GM19043 (cell line): ENCODE measurements around the gene PPL.

ENCODE experiments used
- ATAC-seq: cut with Tn5 transposase; IDR thresholded peaks from one replicate; pipeline ENCODE4 v1.9.1; 2021; ENCODE audit warnings: low read depth; ENCODE audit not compliant: unreplicated experiment

PPL gene

DNA sequence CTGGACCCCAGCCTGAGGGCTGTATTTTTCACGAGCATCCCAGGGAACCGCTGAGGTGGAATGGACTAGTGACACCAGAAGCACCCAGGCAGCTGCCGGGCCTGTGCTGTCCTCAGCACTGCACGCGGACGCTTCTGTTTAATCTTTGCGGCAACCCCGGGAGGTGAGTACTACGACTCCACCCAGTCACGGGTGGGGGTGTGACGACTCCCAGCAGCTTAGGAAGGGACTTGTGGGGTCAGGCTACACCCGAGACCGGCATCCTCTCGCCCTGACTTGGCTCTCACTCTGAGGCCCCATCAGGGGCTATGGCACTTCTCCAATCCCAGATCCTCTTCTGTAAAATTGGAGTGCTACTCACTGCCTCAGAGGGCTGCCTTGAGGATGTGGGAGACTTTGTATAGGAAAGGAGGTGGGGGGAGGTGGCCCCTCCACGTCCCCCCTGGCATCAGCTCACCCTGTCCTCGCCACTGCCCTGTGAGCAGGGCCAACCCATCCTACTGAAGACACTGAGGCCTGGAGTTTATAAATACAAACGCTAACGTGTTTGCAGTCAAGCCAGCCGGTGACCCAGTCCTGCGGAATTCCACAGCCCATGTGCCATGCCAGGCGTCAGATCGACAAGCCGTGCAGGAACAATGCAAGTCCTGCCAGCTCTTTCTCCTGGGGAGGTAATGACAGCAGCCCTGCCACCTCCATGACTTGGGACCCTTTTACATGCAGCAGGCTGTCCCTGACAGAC is 44.4 kb downstream of the PPL start:
- no peak for ATAC-seq

DNA sequence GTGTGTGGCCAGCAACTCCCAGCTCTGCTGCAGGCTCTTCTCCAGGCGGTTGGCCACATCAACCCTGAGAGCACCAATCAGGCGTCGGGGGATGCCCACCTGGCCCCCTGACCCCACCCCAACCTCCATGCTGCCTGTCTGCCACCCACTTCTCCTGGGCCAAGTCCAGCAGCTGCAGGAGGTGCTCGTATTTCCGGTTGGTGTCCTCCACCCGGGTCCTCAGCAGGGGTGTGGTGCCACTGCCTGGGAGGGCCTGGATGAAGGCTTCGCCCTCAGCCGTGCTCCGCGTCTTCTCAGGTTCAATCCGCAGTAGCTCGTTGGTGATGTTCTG is 45.1 kb downstream of the PPL start:
- no peak for ATAC-seq

DNA sequence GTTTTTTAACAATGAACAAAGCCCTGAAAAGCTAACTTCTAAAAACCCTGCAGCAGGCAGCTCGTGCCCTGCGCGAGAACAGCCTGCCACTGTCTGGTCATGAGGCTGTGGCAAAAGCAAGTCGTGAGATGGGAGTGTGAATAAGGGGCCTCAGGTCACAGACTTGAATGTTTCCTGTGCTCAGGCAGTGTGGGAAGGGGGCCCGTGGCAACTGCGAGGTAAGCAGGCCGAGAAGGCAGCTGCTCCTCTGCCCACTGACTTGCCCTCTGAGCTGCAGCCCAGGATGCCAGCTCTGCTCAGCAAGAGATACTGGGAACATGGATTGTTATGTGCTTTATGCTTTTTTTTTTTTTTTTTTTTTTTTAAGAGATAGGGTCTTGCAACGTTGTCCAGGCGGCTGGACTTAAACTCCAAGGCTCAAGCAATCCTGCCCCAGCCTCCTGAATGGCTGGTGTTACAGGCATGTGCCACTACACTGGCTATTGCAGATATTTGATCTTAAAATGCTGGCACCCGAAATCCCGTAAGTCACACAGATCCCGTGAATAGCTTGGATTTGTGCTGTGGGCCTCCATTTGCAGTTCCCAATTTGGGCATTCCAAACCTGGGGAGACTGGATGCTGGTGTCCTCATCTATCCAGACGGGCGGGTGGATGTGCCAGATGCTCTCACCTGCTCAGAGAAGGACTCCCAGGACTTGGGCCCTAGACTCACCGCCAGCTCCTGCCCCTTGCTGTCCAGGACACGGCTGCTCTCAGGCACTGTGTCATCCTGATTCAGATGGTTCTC is 45.7 kb downstream of the PPL start:
- no peak for ATAC-seq

DNA sequence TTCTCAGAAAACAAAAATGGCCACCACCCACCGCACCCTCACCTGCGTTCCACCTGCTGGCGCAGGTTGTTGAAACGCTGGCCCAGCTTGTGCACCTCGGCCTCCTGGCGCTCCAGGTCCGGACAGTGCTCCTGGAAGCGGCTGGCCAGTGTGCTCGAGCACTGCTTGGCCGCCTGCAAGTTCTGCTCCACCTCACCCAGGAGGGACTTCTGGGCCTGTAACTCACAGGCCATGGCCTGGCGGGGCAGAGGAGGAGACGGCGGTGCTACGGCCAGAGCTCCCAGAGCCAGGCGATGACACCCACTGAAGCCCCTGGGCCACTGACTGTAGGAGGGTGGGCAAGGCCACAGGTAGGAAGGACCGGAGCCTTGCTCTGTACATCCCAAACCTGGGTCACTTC is 46.3 kb downstream of the PPL start:
- ATAC-seq: no peak

DNA sequence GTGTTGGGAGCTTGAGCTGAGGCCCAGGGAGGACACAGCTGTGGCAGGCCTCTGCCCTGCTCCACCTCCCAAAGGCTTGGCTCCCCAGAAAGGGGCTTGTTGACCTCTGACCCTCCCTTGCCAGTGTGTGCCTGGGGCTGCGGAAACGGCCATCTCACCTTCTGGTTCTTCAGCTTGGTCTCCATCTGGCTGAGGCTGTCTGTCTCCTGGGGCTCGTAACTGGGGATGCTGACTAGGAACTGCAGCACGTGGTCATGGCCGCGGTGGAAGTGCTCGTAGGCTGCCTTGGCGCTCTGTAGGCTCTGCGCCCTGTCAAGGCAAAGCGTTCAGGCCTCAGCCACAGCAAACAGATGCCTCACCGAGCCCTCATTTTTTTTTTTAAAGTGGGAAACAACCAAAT is 46.9 kb downstream of the PPL start:
- no peak for ATAC-seq

DNA sequence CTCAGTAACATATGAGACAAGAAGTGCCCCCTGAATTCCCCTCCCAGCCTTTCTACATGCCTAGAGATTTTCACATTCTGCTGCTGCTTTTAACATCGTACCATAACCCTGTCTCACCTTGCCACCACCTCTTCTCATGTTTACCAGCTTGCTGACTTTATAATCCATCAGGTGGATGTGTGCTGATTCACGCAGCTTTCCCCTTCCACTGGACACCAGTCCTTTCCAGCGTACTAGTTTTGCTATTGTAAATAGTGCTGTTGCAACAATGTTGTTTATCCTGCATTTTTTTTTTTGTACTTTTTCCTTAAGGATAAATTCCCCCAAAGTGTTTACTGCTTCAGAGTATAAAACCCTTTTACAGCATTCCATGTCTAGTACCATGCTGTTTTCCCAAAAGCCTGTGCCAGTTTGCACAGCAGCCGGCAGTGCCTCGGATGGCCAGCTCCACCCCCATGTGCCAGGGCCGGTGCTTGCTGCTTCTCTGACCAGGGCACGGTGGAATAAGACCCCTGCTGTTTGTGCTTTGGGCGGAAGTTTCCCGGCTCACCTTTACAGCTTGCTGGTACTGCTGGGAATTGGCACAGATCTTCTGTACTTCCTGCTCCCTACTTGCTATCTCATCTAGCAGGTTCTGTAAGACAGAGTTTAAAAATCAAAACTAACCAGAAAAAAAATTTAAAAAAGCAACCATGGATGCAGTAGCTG is 48.4 kb downstream of the PPL start:
- ATAC-seq: no peak

DNA sequence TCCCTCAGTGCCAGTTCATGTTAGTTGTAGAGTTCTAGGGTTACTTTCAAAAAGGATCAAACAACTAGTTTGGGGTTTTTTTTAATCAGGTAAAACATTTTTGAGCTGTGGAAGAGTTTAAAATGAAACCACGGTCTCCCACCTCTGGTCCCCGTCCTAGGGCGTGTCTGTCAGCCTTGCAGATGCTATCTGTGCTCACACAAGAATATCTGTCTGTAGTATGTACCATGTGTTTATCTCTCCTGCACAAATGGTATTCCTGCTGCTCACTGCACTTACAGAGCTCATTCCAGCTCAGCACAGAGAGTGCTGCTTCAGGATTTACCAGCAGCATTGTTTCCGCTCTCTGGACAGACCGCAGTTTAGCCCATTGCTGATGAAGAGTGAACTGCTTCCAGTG is 50.8 kb downstream of the PPL start:
- no peak for ATAC-seq

DNA sequence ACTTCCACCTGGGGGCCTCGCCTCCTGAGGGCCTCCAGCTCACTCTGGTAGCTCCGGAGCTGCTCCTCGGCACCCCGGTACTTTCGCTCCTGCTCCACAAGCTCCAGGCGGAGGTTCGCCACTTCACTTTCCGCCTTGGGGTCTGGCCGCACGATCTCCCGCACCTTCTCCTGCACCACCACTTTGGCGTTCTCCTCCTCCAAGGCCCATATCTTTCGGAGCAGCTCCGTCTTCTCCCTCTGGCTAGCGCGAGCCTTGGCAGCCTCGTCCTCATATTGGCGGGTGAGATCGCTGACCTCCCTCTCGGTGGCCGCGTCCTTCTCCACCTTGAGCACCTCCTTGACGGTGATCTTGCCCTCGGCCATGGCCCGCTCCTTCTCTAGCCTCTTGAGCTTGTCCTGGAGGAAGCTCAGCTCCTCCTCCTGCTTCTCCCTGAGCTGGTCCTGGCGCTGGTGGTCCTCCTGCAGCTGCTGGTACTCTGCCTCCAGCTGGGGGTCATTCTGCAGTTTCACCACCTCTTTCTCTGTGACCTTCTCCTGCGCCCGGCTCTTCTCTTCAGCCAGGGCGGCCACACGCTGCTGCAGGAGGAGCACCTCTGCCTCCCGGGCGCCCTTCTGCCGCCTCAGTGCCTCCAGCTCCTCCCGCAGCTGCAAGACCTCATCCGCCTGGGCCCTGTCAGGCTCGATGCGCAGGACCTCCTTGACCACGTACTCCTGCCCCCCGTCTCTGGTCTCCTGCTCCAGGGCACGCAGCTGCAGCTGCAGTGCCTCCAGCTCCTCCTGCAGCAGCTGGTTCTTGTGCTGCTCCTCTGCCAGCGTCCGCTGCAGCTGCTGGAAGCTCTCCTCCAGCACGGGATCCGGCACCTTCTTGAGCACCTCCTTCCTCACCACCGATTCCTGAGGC is 51.7 kb downstream of the PPL start:
- no peak for ATAC-seq

DNA sequence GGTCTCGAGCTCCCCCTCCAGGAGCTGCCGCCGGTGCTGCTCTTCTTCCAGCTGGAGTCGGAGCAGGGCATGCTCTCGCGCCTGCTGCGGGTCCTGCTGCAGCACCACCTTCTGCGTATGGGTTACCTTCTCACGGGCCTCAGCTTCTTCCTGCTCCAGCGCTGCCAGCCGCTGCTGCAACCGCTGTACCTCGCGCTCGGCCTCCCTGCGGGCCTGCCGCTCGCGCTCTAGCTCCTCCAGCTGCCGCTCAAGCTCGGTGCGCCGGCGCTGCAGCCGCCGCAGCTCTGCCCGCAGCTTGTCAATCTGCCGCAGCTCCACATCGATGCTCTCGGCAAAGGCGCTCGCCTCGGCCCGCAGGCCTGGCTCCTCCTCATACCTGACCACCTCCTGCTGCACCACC is 52.7 kb downstream of the PPL start:
- no peak for ATAC-seq

DNA sequence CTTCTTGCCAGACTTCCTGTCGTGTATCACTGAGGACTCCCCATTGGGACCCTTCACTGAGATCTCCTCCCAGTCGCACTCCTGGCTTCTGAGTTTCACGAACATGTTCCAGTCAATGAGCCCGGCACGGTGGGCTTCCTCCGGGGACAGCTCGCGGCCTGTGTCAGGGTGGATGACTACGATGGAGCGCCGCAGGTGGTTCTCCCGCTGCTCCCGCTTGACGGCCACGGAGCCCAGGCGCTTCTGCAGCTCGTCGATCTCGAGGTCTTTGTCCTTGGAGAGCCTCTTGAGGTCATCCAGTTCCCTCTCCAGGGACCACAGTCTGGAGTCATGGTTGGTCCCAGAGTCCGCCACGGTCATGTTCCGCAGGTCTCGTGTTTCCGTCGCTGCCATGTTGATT is 53.4 kb downstream of the PPL start:
- no peak for ATAC-seq

DNA sequence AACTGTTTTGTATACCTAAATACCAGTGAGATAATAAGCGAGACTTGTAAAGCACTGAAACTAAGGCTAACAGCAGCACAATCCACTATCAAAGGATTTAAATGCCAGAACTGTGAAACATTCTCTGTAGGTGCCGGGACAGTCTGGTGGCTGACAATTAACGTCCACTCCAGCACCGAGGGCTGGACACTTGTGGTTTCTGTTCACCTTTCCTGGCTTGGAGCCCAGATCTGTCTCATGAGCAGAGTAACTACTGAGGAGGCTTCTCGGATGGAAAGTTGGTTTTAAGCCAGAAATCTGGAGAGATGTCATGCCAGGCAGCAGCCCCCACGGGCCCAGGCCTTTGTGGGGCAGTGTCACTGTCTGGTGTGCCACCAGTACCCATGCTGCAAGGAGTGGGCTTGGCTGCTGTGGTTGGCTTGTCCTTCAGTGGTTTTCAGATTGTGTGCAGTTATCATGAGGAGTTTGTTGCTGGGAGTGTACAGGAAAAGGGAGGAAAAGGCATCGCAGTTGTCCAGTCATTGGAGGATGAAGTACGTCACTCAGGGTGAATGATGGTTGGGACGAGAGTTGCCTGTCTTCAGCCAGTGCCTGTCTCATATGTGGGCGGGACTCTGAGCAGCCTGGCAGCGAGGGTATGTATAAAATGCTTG is 54.2 kb downstream of the PPL start:
- ATAC-seq: no peak

DNA sequence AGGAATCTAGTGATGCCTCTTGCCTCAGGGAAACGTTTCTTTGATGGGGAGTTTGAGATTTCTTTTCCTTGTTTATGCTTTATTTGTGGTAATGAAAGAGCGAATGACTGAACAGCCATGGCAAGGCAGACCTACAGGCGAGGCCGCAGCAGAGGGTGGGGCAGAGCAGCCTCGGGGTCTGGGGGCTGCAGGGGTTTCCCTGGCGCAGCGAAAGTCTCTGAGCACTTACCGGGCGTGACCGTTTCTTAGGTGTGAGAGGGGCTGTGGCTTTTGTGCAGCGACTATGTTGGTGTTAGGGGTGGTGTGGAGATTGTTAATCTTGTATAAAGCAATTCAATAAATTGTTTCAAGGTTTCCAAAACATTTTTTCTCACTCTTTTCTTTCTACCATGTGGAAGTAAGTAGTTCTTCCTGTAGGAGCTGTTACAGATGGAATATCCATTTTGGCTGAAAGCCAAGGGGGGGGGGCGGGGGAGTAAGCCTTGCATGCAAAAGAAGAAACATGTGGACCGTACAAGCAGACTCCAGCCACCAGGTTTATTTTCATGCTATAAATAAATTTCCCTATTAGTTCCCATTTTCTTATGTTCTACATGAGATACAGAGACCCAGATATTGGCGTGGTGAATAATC is 54.8 kb downstream of the PPL start:
- ATAC-seq: no peak

DNA sequence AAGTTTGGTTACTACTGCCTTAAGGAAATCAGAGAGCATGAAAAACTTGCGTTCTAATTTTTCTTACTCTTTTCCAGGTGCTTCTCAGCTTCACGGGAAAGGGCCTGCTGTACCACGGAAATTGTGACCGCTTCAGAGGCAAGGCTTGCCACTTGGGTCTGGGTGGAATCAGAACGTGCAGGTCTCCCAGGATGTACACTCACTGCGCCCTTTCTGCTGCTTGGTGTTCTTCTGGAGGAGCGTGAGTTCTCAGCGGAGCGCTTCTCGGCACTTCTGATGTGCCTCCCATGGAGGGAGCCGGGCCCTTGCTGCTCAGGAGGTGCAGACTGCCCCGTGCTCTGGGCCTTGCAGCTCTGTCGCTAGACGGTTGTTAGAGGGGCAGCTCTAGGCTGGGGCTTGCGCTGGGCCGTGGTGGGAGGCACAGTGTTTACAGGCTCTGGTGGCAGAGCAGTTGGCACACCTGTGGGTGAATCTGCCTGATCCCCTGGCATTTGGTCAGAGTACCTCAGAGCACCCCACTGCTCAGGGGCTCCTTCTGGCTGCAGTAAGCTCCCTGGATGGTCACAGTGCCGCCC is 56.9 kb downstream of the PPL start:
- no peak for ATAC-seq

DNA sequence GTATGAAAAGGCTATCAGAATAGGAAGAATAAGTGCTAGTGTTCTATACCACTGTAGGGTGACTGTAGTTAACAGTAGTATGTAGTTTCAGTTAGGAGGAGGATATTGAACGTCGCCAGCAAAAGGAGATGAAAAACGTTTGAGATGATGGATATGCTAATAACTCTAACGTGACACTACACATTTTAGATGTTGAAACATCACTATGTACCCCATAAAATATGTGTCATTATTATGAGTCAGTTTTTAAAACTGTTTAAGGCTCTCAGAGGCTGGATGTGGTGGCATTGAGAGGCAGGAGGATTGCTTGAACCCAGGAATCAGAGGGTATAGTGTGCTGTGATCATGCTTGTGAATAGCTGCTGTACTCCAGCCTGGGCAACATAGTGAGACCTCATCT is 57.9 kb downstream of the PPL start:
- ATAC-seq: no peak

DNA sequence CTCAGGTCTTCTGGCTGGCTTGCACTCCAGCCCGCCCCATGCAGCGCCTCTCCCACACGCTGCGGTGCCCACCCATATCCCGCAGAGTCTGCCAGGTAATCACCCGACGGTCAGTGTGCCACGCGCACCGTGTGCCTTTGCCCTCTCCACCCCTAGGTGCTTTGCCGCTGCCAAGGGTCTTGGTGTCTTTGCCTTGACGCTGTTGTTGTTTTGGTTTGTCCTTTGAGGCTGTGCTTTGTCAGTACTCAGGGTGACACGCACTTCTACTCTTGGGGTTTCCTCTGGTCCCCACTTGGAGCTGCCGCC is 59.6 kb downstream of the PPL start:
- no peak for ATAC-seq

DNA sequence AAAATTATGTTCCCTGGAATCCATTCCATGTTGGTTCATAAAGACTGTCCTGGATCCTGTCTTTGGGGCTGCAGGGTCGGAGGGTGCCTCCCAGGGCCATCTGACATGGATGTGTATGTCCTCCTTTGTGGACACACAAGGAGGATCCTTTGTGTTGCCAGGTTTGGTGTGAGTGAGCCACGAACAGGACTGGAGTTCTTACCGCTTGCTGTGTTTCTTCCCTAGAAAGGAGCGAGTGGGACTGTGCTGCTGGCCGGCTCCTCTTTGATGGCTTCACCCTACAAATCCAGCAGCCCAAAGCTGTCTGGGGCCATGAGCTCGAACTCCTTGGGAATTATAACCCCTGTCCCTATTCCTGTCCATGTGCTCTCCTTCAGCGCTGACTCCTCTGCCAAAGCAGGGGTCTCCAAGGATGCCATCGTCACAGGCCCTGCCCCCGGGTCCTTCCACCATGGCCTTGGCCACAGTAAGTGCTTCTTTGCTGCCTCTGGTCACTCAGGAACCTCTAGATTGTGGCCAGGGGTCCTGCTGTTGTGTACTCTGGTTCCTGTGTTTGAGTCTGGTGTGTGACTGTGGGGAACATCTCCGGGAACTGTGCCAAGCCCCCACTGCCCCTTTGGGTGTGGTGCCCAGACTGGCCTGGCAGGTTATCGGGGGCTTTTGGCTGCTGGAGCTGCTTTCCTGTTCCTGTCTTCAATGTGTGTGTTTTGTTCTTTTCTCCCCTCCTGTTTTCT is 60.1 kb downstream of the PPL start:
- ATAC-seq: no peak

DNA sequence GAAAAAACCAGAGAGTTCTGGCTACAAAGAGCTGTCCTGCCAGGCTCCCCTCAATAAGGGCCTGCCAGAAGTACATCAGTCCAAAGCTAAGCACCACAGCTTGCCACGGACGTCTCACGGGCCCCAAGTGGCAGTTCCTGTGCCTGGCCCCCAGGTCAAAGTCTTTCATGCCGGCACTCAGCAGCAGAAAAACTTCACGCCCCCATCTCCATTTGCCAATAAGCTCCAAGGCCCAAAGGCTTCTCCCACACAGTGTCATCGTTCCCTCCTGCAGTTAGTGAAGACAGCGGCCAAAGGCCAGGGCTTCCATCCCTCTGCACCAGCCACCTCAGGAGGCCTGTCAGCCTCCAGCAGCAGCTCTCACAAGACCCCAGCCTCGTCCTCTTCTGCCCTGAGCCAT is 62.3 kb downstream of the PPL start:
- ATAC-seq: no peak

DNA sequence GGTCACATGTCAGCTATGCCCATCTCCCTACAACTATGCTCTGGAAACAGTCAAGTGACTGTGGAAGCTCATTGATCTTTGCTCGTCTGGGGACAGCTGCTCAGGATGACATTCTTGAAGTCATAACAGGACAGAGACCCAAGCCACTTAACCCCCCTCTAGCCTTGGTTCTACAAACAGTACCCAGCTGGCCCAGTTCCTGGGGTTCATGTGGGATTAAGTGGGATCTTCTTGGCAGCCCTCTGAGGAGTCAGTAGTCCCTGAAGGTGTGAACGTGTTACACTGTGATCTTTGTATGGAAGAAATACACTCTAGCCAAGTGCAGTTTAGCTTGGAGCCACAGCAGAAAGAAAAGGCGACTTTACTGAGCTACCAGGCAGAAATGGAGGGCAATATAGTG is 63.9 kb downstream of the PPL start:
- no peak for ATAC-seq

DNA sequence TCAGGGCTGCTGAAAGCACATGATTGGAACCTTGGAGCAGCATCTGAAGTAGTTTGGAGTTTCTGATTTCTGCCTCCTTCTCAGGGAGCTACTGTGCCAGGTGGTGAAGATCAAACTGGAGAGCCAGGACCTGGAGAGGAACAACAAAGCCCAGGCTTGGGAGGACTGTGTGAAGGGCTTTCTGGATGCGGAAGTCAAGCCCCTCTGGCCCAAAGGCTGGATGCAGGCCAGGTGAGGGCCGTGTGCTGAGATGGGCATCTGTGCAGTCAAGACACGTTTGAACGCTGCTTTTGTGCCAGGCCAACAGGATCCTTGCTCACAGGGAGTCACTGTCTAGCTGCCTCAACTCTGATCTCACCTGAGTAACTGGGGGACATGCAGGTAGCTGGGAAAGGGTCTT is 65.9 kb downstream of the PPL start:
- no peak for ATAC-seq
